SKM-1 (cell line): Measurements from ENCODE around the gene ZNF480.
"Not testable (repeated sequence)": the region's sequence is repeated elsewhere in the genome, so short reads cannot be mapped to it uniquely, and the experiment has no call there.

Experiments
- DNase-seq: peaks from one replicate; lab custom pipeline; 2025; ENCODE audit not compliant: unreplicated experiment; lab: John Stamatoyannopoulos, UW

Gene ZNF480

DNA sequence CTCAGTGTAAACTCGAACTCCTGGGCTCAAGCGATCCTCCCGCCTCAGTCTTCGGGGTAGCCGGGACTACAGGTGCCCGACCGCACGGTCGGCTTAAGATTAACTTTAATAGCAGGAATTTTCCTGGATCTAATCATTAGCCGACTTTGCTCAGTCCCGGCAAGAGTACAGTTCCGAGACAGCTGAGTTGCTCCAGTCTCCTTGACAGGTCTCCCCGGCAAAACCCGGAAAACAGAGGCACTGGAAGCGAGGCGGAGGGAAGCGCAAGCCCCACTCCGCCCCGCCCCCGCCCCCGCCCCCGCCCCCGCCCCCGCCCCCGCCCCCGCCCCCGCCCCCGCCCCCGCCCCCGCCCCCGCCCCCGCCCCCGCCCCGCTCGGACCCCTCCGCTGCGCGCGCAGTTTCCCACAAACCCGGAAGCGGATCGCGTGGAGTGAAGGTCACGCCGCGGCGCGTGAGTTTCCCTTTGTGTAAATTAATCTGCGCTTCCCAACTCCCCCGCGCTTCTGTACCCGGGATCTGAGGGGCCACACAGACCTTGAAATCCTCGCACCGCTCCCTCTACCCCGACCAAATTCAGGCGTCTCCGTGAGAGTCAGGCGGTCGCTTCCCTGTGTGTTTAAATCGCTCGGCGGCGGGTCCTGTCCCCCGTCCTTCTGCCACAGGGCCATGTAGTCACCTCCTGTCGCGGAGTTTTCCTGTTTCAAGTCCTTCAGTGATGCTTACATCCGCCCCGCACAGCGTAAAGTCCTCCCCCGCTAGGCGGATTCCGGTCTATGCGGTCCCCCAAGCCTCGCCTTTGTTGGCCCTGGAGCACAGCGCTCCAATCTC is at the start of gene ZNF480:
Gene ZNF480 (plus strand): TSS at position 397 of the 828 bp plus-strand sequence. CDS start 3,244 bp downstream, outside the sequence.
- DNase-seq = peak; percentile 9

DNA sequence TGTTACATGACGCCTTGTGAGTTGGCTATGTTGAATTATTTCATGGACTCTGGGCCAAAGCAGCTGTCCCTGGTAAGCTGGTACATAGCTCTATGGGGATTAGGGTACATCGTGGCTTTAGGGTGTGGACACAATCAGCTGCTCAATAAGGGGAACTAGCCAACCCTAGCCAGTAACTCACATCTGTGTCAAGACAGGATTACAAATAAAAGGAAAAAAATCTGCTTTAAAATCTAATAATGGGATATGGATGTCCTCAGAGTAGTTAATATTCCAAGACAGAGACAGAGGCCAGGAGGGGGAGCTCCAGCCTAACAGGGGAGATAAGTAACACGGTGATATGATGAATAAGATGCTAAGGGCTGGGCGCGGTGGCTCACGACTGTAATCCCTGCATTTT is 48.7 kb upstream of the ZNF480 start:
- no peak for DNase-seq

DNA sequence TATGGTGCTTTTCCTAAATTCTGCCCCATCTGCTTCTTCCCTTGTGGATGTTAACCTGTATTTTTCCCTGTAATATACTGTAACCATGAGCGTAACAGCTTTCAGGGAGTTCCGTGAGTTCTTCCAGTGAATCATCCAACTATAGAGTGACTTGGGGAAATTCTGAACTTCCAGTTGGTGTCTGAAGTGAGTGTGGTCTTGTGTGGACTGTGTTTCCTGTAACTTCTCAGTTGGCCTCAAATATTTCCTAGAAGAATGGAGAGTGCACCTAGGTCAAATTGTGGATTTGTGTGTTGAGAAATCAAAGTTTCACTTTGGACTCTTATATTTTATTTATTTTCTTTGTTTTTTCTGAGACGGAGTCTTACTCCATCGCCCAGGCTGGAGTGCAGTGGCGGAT is 38.5 kb upstream of the ZNF480 start:
- DNase-seq = no peak

DNA sequence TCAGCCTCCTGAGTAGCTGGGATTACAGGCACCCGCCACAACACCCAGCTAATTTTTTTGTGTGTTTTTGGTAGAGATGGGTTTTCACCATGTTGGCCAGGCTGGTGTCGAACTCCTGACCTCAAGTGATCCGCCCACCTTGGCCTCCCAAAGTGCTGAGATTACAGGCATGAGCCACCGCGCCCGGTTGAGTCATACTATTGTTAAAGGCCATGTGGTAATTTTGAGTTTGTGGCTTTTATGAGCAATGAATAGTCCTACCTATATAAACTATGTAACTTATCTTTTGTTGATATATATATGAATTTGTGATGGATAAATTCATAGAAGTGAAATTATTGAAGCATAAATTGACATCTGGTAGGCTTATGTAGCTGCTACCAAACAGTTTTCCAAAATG is 31.4 kb upstream of the ZNF480 start:
- not testable (repeated sequence) for DNase-seq

DNA sequence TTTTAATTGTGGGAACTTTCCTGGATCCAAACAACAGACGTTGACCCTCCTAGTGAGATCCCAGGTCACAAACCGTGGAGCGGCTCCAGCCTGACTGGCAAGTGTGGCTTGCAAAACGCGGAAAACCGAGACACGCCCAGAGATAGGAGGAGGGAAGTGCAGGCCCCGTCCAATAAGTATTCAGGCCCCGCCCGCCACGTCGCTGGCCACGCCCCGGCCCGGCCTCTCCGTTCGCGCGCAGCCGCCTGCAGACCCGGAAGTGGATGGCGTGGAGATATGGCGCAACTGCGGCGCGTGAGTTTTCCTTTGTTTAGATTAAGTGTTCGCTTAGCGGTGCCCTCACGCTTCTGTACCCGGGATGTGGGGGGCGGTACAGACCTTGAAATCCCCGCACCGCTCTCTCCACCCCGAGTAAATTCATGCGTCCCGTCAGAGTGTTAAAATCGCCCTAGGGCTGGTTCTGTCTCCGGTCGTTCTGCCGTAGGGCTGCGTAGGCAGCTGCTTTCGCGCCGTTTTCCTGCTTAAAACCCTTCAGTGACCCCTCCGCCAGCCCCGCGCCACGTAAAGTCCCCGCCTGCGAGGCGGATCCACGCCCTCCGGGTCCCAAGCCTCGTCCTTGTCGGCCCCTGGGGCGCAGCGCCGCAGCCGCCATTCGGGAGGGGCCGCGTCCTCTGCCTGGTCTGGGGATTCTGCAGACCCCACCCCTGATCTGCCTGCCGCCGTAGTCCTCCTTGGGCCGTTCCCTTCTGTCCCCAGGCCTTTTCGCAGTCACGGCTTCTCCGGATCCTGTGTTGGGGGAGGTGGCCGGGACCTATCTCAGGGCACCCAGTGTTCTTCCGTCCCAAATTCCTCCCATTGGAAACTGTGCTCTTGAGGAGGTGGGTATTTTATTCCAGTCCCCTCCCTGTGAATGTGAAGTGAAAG is 27.4 kb upstream of the ZNF480 start, which contains the start of gene ZNF766:
Gene ZNF766 (plus strand): TSS at position 250 of the 924 bp plus-strand sequence. CDS start 27 bp downstream, at position 277.
- DNase-seq = peak; percentile 64

DNA sequence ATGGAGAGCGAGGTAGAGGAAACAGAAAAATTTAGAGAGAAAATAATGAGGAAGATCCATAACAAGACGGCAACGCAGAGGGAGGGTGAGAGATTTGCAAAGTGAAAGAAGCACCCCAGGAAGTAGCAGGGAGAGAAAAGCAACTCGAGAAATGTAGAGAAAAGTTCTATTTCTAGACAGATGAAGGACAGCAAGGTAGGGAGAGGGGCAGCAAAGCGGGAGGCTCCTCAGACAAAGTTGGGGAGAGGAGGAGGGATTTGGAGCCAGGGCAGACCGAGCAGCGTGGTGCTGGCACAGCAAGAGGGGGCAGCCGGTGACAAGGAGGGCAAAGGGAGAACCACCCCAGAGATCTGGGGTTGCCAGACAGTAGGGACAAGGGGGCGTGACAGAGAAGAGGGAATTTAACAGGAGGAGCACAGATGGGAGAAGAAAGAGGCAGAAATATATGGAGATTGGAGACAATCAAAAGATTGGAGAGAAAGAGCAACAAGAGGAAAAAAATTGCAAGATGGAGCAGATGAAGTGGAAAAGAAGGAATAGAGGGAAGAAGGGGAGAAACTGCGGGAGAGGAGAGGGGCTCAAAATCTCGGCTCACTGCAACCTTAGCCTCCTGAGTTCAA is 26.6 kb upstream of the ZNF480 start:
- no peak for DNase-seq

DNA sequence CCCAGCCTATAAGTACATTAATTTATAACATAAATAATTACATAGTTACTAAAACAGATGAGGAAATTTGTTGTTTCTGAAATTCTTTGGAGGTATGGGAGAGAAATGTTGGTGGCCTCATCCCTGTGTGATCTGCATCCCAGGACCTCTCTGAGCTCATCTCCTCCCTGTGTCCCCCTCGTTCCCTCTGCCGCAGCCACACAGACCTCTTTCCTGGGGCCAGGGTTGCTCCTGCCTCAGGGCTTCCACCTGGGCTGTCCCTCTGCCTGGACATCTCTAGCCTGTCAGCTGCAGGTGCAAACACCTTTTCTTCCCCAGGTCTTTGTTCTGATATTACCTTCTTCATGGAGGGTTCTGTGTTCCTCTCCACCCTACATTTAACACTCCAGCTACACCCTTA is 23.7 kb upstream of the ZNF480 start:
- DNase-seq = no peak

DNA sequence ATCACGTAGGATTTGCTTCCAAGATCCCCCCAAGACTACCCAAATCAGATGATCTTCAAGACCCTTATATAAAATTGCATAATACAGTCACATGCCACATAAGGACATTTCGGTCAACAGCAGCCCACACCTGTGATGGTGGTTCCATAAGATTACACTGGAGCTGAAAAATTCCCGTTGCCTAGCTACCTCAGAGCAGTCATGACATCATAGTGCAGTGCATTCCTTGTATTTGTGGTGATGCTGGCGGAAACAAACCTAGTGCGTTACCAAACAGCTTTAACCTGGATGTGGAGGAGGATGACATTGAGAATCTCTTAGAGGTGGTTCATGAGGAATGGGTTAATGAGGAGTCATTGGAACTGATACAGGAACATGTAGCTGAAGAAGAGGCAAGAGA is 22.8 kb upstream of the ZNF480 start:
- DNase-seq = no peak

DNA sequence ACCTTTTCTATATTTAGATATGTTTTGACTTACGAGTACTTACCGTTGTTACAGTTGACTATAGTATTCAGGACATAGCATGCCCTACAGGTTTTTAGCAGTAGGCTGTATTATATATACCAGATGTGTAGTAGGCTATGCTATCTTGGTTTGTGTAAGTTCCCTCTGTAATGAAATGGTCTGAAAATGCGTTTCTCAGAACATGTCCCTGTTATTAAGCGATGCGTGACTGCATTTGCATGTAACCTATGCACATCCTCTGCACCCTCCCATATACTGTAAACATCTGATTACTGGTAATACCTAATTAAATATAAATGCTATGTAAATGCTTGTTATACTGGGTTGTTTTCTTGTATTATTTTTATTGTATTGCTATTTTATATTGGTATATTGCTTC is 21.0 kb upstream of the ZNF480 start:
- no peak for DNase-seq

DNA sequence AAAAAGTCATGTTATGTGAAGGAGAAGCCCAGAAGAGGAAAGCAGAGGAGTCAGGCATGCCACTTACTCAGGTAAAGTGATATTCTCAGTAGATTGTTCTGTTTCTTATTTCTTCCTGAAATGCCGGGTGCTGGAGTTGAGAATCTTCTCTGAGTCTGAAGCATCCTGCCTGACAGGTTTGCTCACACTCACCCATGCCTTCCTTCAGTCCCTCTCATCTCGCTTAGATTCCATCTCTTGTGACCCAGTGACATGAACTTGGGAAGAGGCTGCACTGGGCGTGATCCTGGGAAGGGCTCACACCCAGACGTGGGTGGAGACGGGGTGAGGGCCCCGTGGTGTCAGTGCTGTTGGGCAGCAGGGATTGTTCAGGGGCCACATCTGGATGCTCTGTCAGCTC is 19.5 kb upstream of the ZNF480 start:
- no peak for DNase-seq

DNA sequence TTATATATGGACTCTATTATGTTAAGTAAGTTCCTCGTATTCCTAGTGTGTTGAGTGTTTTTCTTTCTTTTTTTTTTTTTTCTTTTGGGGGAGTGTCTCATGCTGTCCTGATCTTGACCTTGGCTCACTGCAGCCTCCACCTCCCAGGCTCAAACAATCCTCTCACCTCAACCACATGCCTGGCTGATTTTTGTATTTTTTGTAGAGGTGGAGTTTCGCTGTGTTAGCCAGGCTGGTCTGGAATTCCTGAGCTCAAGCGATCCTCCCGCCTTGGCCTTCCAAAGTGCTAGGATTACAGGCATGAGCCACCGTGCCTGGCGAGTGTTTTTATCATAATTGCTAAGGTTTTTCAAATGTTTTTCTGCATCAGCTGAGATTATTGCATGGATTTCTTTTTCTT is 10.7 kb upstream of the ZNF480 start:
- no peak for DNase-seq

DNA sequence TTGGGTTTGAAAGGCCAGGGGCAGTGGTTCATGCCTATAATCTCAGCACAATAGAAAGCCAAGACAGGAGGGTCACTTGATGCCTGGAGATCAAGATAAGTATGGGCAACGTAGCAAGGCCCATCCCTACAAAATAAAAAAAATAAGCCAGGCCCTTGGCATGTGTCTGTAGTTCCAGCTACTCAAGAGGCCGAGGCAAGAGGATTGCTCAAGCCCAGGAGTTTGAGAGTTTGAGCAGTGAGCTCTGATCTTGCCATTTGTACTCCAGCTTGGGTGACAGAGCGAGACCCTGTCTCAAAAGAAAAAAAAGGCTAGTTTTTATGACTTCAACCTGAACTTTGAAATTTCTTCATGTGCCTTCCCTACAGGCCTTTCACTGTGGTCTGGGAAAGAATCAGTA is 5.2 kb upstream of the ZNF480 start:
- DNase-seq = no peak

DNA sequence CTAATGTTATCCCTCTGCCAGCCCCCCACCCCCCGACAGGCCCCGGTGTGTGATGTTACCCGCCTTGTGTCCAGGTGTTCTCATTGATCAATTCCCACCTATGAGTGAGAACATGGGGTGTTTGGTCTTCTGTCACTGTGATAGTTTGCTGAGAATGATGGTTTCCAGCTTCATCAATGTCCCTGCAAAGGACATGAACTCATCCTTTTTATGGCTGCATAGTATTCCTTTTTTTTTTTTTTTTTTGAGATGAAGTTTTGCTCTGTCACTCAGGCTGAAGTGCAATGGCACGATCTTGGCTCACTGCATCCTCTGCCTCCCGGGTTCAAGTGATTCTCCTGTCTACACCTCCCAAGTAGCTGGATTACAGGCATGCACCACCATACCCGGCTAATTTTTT is 4.0 kb upstream of the ZNF480 start:
- not testable (repeated sequence) for DNase-seq

DNA sequence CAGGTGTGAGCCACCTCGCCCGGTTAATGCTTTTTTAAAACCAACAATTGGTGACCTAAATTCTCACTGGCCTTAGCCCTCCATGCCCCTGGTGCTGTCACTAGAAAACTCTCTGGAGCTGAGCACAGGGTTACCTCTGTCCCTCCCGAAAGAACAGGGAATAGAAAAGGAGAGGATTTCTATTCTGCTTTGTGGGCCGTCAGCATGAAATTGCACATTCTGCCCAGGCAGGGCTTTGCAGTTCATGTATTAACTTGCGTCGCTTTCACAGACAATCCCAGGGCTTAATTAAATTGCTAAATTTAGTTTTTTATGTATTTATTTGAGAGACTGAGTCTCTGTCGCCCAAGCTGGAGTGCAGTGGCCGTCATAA is 583 bp upstream of the ZNF480 start:
- no peak for DNase-seq

DNA sequence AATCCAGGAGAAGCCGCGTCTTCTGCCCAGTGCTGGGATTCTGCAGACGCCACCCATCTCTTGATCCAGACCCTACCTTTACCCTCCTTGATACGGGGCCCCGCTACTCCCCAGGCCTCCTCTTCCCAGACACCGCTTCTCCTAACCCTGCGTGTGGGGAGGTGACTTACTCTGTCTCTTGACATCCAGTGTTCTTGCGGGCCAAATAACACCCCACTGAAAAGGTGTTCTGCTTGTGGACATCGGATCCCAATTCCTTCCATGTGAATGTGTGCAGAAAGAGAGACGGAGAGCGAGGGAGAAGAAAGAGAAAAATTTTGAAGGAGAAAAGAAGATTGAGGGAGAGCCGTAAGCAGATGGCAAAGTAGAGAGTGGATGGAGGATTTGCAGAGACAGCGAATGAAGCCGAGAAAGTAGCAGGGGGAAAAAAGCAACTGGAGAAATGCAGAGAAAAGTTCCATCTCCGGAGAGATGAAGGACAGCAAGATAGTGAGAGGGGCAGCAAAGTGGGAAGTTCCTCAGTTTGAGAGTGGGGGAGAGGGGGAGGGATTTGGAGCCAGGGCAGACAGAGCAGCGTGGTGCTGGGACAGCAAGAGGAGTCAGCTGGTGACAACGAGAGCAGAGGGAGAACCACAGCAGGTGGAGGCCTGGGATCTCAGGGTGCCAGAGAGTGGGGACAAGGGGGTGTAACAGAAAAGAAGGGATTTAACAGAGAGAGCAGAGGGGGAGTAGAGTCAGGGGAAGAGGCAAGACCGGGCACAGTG is 814 bp downstream of the ZNF480 start:
- no peak for DNase-seq

DNA sequence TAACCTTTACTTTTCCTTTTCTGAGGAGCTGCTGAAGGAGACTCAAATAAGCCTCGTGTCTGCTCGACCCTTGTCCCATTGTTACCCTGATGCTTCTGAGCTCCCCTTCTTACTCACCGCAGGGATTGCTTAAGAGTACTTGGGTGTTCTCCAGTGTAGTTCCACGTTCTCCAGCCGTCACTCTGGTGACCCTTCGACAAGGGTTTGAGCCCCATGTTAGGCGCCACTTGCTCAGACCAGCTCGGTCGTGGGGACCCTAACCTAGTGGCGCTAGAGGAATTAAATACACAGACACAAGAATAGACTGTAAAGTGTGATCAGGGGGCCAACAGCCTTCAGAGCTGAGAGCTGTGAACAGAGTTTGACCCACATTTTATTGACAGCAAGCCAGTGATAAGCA is 10.3 kb downstream of the ZNF480 start:
- no peak for DNase-seq

DNA sequence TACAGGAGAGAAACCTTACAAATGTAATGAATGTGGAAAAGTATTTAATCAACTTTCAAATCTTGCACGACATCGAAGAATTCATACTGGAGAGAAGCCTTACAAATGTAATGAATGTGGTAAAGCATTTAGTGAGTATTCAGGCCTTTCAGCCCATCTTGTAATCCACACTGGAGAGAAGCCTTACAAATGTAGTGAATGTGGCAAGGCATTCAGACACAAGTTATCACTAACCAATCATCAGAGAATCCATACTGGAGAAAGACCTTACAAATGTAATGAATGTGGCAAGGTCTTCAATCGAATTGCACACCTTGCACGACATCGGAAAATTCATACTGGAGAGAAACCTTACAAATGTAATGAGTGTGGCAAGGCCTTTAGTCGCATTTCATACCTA is 25.5 kb downstream of the ZNF480 start:
- DNase-seq = no peak

DNA sequence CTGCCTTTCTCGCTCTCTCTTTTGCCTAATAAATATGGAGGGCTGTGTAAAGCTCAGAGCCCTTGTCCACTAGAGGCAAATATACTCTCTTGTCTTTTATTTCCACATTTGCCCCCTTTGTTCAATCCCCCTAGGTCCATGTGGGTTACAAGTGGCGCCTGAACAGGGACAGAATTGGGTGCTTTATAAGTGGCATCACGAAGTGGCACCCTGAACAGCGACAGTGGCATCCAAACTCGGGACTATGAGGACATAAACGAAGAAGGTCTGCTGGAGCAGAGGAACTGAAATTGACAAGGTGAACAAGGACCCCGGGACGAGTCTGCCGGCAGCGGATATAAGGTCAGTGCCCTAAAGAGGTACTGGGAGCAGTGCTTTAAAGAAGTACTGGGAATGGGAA is 34.8 kb downstream of the ZNF480 start:
- DNase-seq = no peak

DNA sequence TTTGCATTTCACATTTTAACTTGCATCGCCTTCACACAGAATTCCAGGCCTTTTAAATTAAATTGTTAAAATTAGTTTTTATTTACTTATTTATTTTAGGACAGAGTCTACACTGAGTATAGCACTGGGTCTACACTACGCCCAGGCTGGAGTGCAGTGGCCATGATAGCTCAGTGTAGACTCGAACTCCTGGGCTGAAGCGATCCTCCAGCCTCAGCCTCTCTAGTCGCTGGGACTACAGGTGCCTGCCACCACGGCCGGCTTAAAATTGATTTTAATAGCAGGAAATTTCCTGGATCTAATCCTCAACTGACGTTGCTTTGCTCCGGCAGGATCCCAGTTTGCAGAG is 38.8 kb downstream of the ZNF480 start:
- DNase-seq = no peak

DNA sequence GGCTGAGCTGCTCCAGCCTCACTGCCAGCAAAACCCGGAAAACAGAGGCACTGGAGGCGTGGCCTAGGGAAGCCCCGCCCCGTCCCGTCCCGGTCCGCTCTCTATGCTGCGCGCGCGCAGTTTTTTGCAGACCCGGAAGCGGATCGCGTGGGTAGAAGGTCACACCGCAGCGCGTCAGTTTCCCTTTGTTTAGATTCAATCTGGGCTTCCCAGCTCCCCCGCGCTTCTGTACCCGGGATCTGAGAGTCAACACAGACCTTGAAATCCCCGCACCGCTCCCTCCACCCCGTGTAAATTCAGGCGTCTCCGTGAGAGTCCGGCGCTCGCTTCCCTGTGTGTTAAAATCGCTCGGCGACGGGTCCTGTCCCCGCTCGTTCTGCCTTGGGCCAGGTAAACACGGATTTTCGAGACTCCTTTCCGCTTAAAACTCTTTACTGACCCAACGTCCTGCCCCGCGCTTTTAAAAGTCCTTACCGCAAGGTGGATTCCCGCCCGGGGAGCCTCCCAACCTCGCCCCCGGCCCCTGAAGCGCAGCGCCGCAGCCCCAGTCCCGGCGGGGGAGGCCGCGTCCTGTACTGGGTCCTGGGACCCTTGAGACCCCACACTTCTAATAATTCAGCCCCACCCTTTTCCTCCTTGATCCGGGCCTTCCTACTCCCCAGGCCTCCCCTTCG is 39.3 kb downstream of the ZNF480 start, which contains the start of gene ZNF610:
Gene ZNF610 (plus strand): TSS at position 127 of the 674 bp plus-strand sequence. CDS start 12,930 bp downstream, outside the sequence.
- peak; percentile 42 for DNase-seq
